ENCODE measurements around the gene CHPF.

CHPF gene

GRCh38 chr2:219527472-219527871 is 16.1 kb downstream of the CHPF start:
- H3K36me3 ChIP-seq (ENCODE audit: control insufficient read depth in 1 of 2, insufficient read depth in 2 of 2, low read length in 2 of 2), result no peaks in the 10 kb centered on the region
- H4K91ac ChIP-seq (ENCODE audit: low read depth, low read length), result no peak overlapping the region
- no peak overlapping the region for H3K4ac ChIP-seq (ENCODE audit: low read depth, low read length)
- no peak overlapping the region for H2BK120ac ChIP-seq (ENCODE audit: insufficient read depth, low read length, poor library complexity)
- no peak overlapping the region for H2BK12ac ChIP-seq (ENCODE audit: low read length)
- H3K4me2 ChIP-seq (ENCODE audit: low read length), result no peak overlapping the region
- peaks cover 5% of the 10 kb centered on the region for H3K9me3 ChIP-seq (ENCODE audit: insufficient read depth, low read depth, low read length)
- no peaks in the 10 kb centered on the region for H3K4me1 ChIP-seq (ENCODE audit: control insufficient read depth in 1 of 2, insufficient read depth in 2 of 2, low read length in 2 of 2)
- H3K9ac ChIP-seq (ENCODE audit: low read length), result no peak overlapping the region
- H3K4me3 ChIP-seq (ENCODE audit: low read depth, low read length), result no peak overlapping the region
- H2AK5ac ChIP-seq (ENCODE audit: low read length), result no peak overlapping the region
- no peak overlapping the region for H3K14ac ChIP-seq (ENCODE audit: low read length)
- no peak overlapping the region for H2AFZ ChIP-seq (ENCODE audit: insufficient read depth, low read length, poor library complexity)
- no peak overlapping the region for H2BK5ac ChIP-seq (ENCODE audit: low read depth, low read length, poor library complexity)
- H3K79me2 ChIP-seq (ENCODE audit: control insufficient read depth, insufficient read depth, low read length, poor library complexity), result no peaks in the 10 kb centered on the region
- no peaks in the 10 kb centered on the region for H3K79me1 ChIP-seq (ENCODE audit: low read length)
- H4K8ac ChIP-seq (ENCODE audit: low read depth, low read length), result no peak overlapping the region
- peaks cover 23% of the 10 kb centered on the region for H3K27me3 ChIP-seq (ENCODE audit: insufficient read depth, low read length)
- H3K27ac ChIP-seq (ENCODE audit: low read depth, low read length), result no peak overlapping the region
- no peak overlapping the region for H3K18ac ChIP-seq (ENCODE audit: low read length)
- no peak overlapping the region for H3K23ac ChIP-seq (ENCODE audit: low read length)
- H4K12ac ChIP-seq (ENCODE audit: low read depth, low read length), result no peak overlapping the region
- DNase-seq, result no peak
- no CpG with 5 or more reads among the region's 5 CpGs for WGBS (ENCODE audit: extremely low coverage, insufficient coverage, insufficient read length)

DNA sequence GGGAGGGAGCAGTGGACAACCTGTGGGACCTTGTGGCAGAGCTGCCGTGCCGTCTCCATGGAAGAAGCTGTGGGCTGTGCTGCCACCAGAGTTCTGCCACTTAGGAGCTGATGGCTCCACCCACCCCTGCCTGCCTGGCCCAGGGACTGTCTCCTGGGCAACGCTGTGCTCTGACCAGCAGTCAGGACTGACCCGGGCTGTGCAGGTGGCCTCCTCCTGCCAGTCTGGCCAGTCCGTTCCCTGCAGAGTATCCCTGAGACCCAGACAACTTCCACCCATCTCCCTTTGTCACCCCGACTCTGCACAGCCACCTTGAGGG is 16.6 kb downstream of the CHPF start:
- Histone ChIP-seq H3K4me3 (ENCODE audit: low read depth, low read length) (no peak overlapping the region), H2BK5ac (ENCODE audit: low read depth, low read length, poor library complexity) (no peak overlapping the region), H3K79me1 (ENCODE audit: low read length) (no peaks in the 10 kb centered on the region), H3K79me2 (ENCODE audit: control insufficient read depth, insufficient read depth, low read length, poor library complexity) (no peaks in the 10 kb centered on the region), H3K14ac (ENCODE audit: low read length) (no peak overlapping the region), H3K4me1 (ENCODE audit: control insufficient read depth in 1 of 2, insufficient read depth in 2 of 2, low read length in 2 of 2) (no peaks in the 10 kb centered on the region), H2AFZ (ENCODE audit: insufficient read depth, low read length, poor library complexity) (no peak overlapping the region), H4K12ac (ENCODE audit: low read depth, low read length) (no peak overlapping the region), H2BK12ac (ENCODE audit: low read length) (no peak overlapping the region), H2BK120ac (ENCODE audit: insufficient read depth, low read length, poor library complexity) (no peak overlapping the region), H3K9ac (ENCODE audit: low read length) (no peak overlapping the region), H4K91ac (ENCODE audit: low read depth, low read length) (no peak overlapping the region), H3K18ac (ENCODE audit: low read length) (no peak overlapping the region), H3K36me3 (ENCODE audit: control insufficient read depth in 1 of 2, insufficient read depth in 2 of 2, low read length in 2 of 2) (no peaks in the 10 kb centered on the region), H3K27me3 (ENCODE audit: insufficient read depth, low read length) (peaks cover 26% of the 10 kb centered on the region), H4K8ac (ENCODE audit: low read depth, low read length) (no peak overlapping the region), H3K4ac (ENCODE audit: low read depth, low read length) (no peak overlapping the region), H3K9me3 (ENCODE audit: insufficient read depth, low read depth, low read length) (peaks cover 5% of the 10 kb centered on the region), H3K27ac (ENCODE audit: low read depth, low read length) (no peak overlapping the region), H3K23ac (ENCODE audit: low read length) (no peak overlapping the region), H2AK5ac (ENCODE audit: low read length) (no peak overlapping the region), H3K4me2 (ENCODE audit: low read length) (no peak overlapping the region)
- no CpG with 5 or more reads among the region's 6 CpGs for WGBS (ENCODE audit: extremely low coverage, insufficient coverage, insufficient read length)
- peak in 1 of 2 donors; percentile 20 for DNase-seq

DNA sequence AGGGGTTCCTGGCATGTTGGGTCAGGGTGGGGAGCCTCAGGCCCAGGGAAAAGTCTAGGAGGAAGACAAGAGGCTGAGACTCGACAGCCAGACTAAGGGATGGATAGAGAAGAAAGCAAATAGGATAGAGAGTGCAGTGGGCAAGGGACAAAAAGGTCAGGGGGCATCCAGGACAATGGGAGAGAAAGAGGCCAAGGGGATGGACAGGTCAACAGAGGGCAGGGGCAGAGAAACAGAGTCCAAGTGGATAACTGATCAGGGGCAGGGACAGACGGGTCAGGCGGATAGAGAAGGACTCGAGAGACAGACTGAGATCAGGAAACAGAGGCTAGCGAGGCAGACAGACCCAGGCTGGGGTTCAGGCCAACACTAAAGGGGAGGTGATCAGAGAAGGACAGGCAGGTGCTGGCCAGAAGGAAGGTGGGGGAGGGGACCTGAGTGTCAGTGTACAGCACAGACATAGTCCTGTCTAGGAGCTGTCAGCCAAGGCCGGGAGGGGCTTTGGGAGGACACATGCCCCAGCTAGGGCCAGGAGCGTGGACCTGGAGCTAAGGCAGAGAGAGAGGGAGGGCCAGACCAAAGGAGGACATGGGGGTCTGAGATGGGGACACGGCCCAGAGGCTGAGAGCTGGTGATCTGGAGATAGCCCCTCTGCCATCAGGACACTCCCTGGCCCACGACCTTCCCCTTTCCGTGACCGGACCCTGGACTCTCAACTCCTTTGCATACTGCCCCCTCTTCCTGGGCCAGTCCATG is 17.1 kb downstream of the CHPF start:
- Histone ChIP-seq H3K14ac (ENCODE audit: low read length) (no peak overlapping the region), H3K27ac (ENCODE audit: low read depth, low read length) (no peak overlapping the region), H3K4me3 (ENCODE audit: low read depth, low read length) (no peak overlapping the region), H3K79me2 (ENCODE audit: control insufficient read depth, insufficient read depth, low read length, poor library complexity) (no peaks in the 10 kb centered on the region), H2AK5ac (ENCODE audit: low read length) (no peak overlapping the region), H3K9ac (ENCODE audit: low read length) (no peak overlapping the region), H3K27me3 (ENCODE audit: insufficient read depth, low read length) (peaks cover 30% of the 10 kb centered on the region), H2AFZ (ENCODE audit: insufficient read depth, low read length, poor library complexity) (no peak overlapping the region), H3K4ac (ENCODE audit: low read depth, low read length) (no peak overlapping the region), H2BK120ac (ENCODE audit: insufficient read depth, low read length, poor library complexity) (no peak overlapping the region), H4K12ac (ENCODE audit: low read depth, low read length) (no peak overlapping the region), H3K9me3 (ENCODE audit: insufficient read depth, low read depth, low read length) (peaks cover 3% of the 10 kb centered on the region), H3K36me3 (ENCODE audit: control insufficient read depth in 1 of 2, insufficient read depth in 2 of 2, low read length in 2 of 2) (no peaks in the 10 kb centered on the region), H3K4me2 (ENCODE audit: low read length) (no peak overlapping the region), H4K8ac (ENCODE audit: low read depth, low read length) (no peak overlapping the region), H3K23ac (ENCODE audit: low read length) (no peak overlapping the region), H2BK12ac (ENCODE audit: low read length) (no peak overlapping the region), H4K91ac (ENCODE audit: low read depth, low read length) (no peak overlapping the region), H3K18ac (ENCODE audit: low read length) (no peak overlapping the region), H2BK5ac (ENCODE audit: low read depth, low read length, poor library complexity) (no peak overlapping the region), H3K4me1 (ENCODE audit: control insufficient read depth in 1 of 2, insufficient read depth in 2 of 2, low read length in 2 of 2) (peaks cover 0 to under 1% of the 10 kb centered on the region in 2 experiments), H3K79me1 (ENCODE audit: low read length) (no peaks in the 10 kb centered on the region)
- DNase-seq, result no peak
- WGBS (ENCODE audit: extremely low coverage, insufficient coverage, insufficient read length), result no CpG with 5 or more reads among the region's 11 CpGs

DNA sequence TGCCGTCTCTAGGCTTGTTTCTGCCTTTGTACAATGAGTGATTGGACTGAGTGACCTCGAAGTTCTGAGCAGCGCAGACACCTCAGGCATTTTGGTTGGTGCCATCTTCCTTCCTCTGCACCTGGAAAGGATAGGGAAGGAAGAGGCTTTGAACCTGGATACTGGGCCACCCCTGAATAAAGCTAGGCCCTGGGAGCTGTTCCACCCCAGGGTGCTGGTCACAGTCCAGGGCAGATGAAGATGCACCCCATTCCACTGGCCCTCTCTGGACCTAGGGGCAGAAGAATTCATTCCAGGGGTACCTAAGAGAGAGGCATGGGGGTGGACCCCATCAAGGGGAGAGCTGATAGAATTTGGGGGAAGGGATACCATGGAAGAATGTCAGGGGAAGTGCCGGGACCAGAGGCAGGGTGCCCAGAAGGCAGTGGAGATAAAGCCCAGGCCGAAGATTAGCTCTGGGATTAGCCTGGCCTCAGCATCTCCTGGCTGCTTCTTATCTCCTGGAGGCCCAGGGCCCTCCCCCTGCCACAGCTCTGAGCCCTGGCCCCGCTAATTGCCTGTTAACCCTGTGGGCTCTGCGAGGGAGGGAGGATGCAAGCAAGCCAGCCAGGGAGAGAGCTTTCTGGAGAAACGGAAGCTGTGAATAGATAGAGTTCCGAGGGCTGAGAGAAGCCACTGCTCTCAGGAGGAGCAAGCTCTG is 17.9 kb downstream of the CHPF start:
- Histone ChIP-seq H3K23ac (ENCODE audit: low read length) (no peak overlapping the region), H3K4ac (ENCODE audit: low read depth, low read length) (no peak overlapping the region), H3K36me3 (ENCODE audit: control insufficient read depth in 1 of 2, insufficient read depth in 2 of 2, low read length in 2 of 2) (no peaks in the 10 kb centered on the region), H3K9me3 (ENCODE audit: insufficient read depth, low read depth, low read length) (peaks cover 2% of the 10 kb centered on the region), H2AK5ac (ENCODE audit: low read length) (no peak overlapping the region), H3K4me3 (ENCODE audit: low read depth, low read length) (no peak overlapping the region), H4K12ac (ENCODE audit: low read depth, low read length) (no peak overlapping the region), H3K79me2 (ENCODE audit: control insufficient read depth, insufficient read depth, low read length, poor library complexity) (no peaks in the 10 kb centered on the region), H3K27ac (ENCODE audit: low read depth, low read length) (no peak overlapping the region), H3K14ac (ENCODE audit: low read length) (no peak overlapping the region), H2BK5ac (ENCODE audit: low read depth, low read length, poor library complexity) (no peak overlapping the region), H3K79me1 (ENCODE audit: low read length) (no peaks in the 10 kb centered on the region), H2AFZ (ENCODE audit: insufficient read depth, low read length, poor library complexity) (no peak overlapping the region), H3K27me3 (ENCODE audit: insufficient read depth, low read length) (peaks cover 30% of the 10 kb centered on the region), H4K91ac (ENCODE audit: low read depth, low read length) (no peak overlapping the region), H4K8ac (ENCODE audit: low read depth, low read length) (no peak overlapping the region), H2BK12ac (ENCODE audit: low read length) (no peak overlapping the region), H2BK120ac (ENCODE audit: insufficient read depth, low read length, poor library complexity) (no peak overlapping the region), H3K4me2 (ENCODE audit: low read length) (no peak overlapping the region), H3K9ac (ENCODE audit: low read length) (no peak overlapping the region), H3K4me1 (ENCODE audit: control insufficient read depth in 1 of 2, insufficient read depth in 2 of 2, low read length in 2 of 2) (peaks cover 0 to 2% of the 10 kb centered on the region in 2 experiments), H3K18ac (ENCODE audit: low read length) (no peak overlapping the region)
- no CpG with 5 or more reads among the region's 9 CpGs for WGBS (ENCODE audit: extremely low coverage, insufficient coverage, insufficient read length)
- no peak for DNase-seq
